Measurements from ENCODE around the gene ZNF607.
"Not testable (repeated sequence)": the region's sequence is repeated elsewhere in the genome, so short reads cannot be mapped to it uniquely, and the experiment has no call there.

DNA sequence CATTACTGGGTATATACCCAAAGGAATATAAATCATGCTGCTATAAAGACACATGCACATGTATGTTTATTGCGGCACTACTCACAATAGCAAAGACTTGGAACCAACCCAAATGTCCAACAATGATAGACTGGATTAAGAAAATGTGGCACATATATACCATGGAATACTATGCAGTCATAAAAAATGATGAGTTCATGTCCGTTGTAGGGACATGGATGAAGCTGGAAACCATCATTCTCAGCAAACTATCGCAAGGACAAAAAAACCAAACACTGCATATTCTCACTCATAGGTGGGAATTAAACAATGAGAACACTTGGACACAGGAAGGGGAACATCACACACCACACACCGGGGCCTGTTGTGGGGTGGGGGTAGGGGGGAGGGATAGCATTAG lies 38.1 kb upstream of the ZNF607 start:
- TF ChIP-seq, protein P1, sequence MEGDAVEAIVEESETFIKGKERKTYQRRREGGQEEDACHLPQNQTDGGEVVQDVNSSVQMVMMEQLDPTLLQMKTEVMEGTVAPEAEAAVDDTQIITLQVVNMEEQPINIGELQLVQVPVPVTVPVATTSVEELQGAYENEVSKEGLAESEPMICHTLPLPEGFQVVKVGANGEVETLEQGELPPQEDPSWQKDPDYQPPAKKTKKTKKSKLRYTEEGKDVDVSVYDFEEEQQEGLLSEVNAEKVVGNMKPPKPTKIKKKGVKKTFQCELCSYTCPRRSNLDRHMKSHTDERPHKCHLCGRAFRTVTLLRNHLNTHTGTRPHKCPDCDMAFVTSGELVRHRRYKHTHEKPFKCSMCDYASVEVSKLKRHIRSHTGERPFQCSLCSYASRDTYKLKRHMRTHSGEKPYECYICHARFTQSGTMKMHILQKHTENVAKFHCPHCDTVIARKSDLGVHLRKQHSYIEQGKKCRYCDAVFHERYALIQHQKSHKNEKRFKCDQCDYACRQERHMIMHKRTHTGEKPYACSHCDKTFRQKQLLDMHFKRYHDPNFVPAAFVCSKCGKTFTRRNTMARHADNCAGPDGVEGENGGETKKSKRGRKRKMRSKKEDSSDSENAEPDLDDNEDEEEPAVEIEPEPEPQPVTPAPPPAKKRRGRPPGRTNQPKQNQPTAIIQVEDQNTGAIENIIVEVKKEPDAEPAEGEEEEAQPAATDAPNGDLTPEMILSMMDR (IDR thresholded peaks at IDR 0.05 in 4 of 5, conservative IDR thresholded peaks at IDR 0.05 in 1 of 5) = not testable (repeated sequence)
- TF ChIP-seq POLR2A (IDR thresholded peaks at IDR 0.05) = not testable (repeated sequence)

All from gastrocnemius medialis (tissue), 4 donors.